K562 (cell line): ENCODE data around the gene PDK1. TPM values are rescaled to one million over a fixed set of nuclear protein-coding genes. Genes with fewer than 3 reads are reported as not detected.
A peak's percentile ranks its signal among the peaks of the same experiment; 100 is the strongest.

Experiments
- BHLHE40 ChIP-seq: IDR thresholded peaks from 2 replicates; pipeline ENCODE4 v1.6.1; 2011; ENCODE audit warnings: low read length, improper control_type of control experiment
- EGR1 ChIP-seq: fragments of 450-650 bp; conservative IDR thresholded peaks from 2 replicates; pipeline ENCODE4 v1.6.1; 2017; ENCODE audit warnings: mild to moderate bottlenecking
- FOXA1 ChIP-seq: fragments of 450-650 bp; IDR thresholded peaks from 2 replicates; pipeline ENCODE4 v1.6.1; 2016; ENCODE audit warnings: mild to moderate bottlenecking, borderline replicate concordance
- FOXM1 ChIP-seq, 2 experiments: fragments of 450-650 bp in 1 of 2; sonication (generic) in 1 of 2; formaldehyde crosslinking in 1 of 2; IDR thresholded peaks; 2 replicates each; pipeline versions ENCODE4 v1.6.1 to v1.9.0; 2017 to 2022; ENCODE audit warnings: low read depth in 2 of 2, mild to moderate bottlenecking in 2 of 2, missing genetic modification reagents in 1 of 2, moderate library complexity in 1 of 2
- GTF2E2 ChIP-seq: fragments of 200-800 bp; sonication (Bioruptor generic); IDR thresholded peaks from 2 replicates; pipeline ENCODE4 v1.6.1; 2016; ENCODE audit warnings: missing genetic modification characterization, missing compliant biosample characterization
- HDAC3 ChIP-seq: fragments of 450-650 bp; IDR thresholded peaks from 2 replicates; pipeline ENCODE4 v1.6.1; 2018; ENCODE audit warnings: borderline replicate concordance, mild to moderate bottlenecking, moderate library complexity; ENCODE audit not compliant: partially characterized antibody
- JUND ChIP-seq, 2 experiments: IDR thresholded peaks; 2 replicates in 1 of 2; 3 replicates in 1 of 2; pipeline ENCODE4 v1.6.1; 2011; ENCODE audit warnings: borderline replicate concordance in 2 of 2, low read depth in 2 of 2, low read length in 2 of 2, improper control_type of control experiment in 1 of 2, missing biosample characterization in 1 of 2, missing genetic modification characterization in 1 of 2, missing genetic modification reagents in 1 of 2
- NELFE ChIP-seq: IDR thresholded peaks from 2 replicates; pipeline ENCODE4 v1.6.1; 2011; ENCODE audit warnings: mild to moderate bottlenecking; ENCODE audit not compliant: insufficient read depth, insufficient read length
- RBM14 ChIP-seq: fragments of 200-400 bp; formaldehyde crosslinking; IDR thresholded peaks from 2 replicates; pipeline ENCODE4 v1.6.1; 2018; ENCODE audit warnings: low read depth, mild to moderate bottlenecking, low read length, moderate library complexity, borderline replicate concordance; ENCODE audit not compliant: insufficient read depth
- RBM25 ChIP-seq: fragments of 200-400 bp; formaldehyde crosslinking; IDR thresholded peaks from 2 replicates; pipeline ENCODE4 v1.6.1; 2018; ENCODE audit warnings: low read length, low read depth, moderate library complexity; ENCODE audit not compliant: severe bottlenecking
- SRF ChIP-seq, 2 experiments: fragments of 250-450, 450-650 bp in 1 of 2; sonication (Bioruptor Pico) in 1 of 2; sonication (generic) in 1 of 2; formaldehyde crosslinking; IDR thresholded peaks; 2 replicates each; pipeline versions ENCODE4 v1.5.0 to v1.5.1; 2020 to 2022; ENCODE audit warnings: mild to moderate bottlenecking in 1 of 2, missing genetic modification reagents in 1 of 2
- TAF1 ChIP-seq: IDR thresholded peaks from 2 replicates; pipeline ENCODE4 v1.6.1; 2011; ENCODE audit warnings: mild to moderate bottlenecking, low read length, moderate library complexity; ENCODE audit not compliant: insufficient read depth, control insufficient read depth, severe bottlenecking; ENCODE audit errors: extremely low read depth
- ZNF274 ChIP-seq: IDR thresholded peaks from 2 replicates; pipeline ENCODE4 v1.6.1; 2011; ENCODE audit warnings: low read depth, mild to moderate bottlenecking, low read length, moderate library complexity, borderline replicate concordance
- polyA plus RNA-seq, 8 experiments: library from polyadenylated mRNA; depleted of rRNA in 4 of 8; stranded (reverse) in 5 of 8; unstranded in 3 of 8; fragments of >200 nt; fragmentation: Nextera tagmentation in 2 of 8; fragmentation: Illumina TruSeq in 1 of 8; extraction: Ambion mirVana in 2 of 8; extraction: Trizol in 1 of 8; gene quantifications; 2 replicates each; pipeline versions ENCODE4 v1.2.1 to v1.2.3, GENCODE V29; 2011 to 2014; ENCODE audit warnings: inconsistent platforms in 1 of 8, missing spikeins in 1 of 8
- total RNA-seq, 7 experiments: library from RNA; depleted of rRNA in 6 of 7; stranded (reverse); fragments of >200 nt in 6 of 7; fragmentation: Illumina TruSeq in 2 of 7; extraction: Trizol in 2 of 7; gene quantifications; 2 replicates each; pipeline versions ENCODE4 v1.2.1 to v1.2.3, GENCODE V29; 2011 to 2021; ENCODE audit warnings: low replicate concordance in 1 of 7
- TF ChIP-seq, protein P1 (sequence below): fragments of 450-650 bp; conservative IDR thresholded peaks from 2 replicates; pipeline ENCODE4 v1.6.1; 2016; ENCODE audit warnings: missing genetic modification characterization, low read depth, mild to moderate bottlenecking, missing compliant biosample characterization, moderate library complexity
- TF ChIP-seq, protein P2 (sequence below), 2 experiments: fragments of 150-350 bp in 1 of 2; IDR thresholded peaks; 2 replicates each; pipeline ENCODE4 v1.6.1; 2012 to 2016; ENCODE audit warnings: low read depth in 2 of 2, low read length in 2 of 2, mild to moderate bottlenecking in 1 of 2, moderate library complexity in 1 of 2
- TF ChIP-seq, protein P3 (sequence below): fragments of 250-450 bp; sonication (Bioruptor Pico); IDR thresholded peaks from 2 replicates; pipeline ENCODE4 v1.5.0; 2021; ENCODE audit warnings: mild to moderate bottlenecking, borderline replicate concordance
- TF ChIP-seq, protein P4 (sequence below): fragments of 250-450 bp; sonication (Bioruptor Pico); IDR thresholded peaks from 2 replicates; pipeline ENCODE4 v1.6.1; 2021; ENCODE audit warnings: mild to moderate bottlenecking

PDK1 gene
- total and polyA plus RNA-seq, 9 of the 15 experiments (the other 6 are each of a cell fraction or from before 2014, with no cell fraction given) = 3.5 to 176 (median 13.9) TPM

DNA sequence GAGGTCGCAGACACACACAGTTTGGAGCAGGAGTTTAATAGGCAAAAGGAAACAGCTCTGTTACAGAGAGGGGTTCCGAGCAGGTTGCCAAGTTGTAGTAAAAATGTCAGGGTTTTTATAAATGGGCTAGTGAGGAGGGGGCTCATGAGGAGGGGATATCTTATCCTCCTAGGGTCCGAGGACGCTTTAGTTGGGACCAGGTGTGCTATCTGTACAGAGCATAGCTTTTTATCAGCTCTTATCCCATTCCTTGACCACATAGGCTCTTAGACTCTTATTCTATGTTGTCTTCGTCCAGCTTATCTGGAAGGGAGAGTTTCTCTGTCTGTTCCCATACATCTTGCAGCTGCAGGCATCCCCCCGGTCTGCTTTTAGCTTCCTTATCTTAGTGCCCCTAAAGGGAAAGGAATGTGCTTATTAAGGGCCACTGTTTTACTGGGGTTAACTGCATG, 44.7 kb downstream of the PDK1 start (continued):
- no peak for TF ChIP-seq NELFE
- peak; percentile 94 for TF ChIP-seq HDAC3
- TF ChIP-seq ZNF274 = peak; percentile 67; the same call in 1 of the 2 replicates
- peak; percentile 22 for TF ChIP-seq TAF1
- TF ChIP-seq GTF2E2 (tag) = no peak
- TF ChIP-seq FOXA1 = no peak
- TF ChIP-seq FOXM1 (IDR thresholded peaks at IDR 0.05; ENCODE audit: low read depth) = peak; percentile 90
- no peak for TF ChIP-seq FOXM1 (CRISPR knock-in tag; IDR thresholded peaks at IDR 0.05; ENCODE audit: low read depth)
- TF ChIP-seq, protein P1, sequence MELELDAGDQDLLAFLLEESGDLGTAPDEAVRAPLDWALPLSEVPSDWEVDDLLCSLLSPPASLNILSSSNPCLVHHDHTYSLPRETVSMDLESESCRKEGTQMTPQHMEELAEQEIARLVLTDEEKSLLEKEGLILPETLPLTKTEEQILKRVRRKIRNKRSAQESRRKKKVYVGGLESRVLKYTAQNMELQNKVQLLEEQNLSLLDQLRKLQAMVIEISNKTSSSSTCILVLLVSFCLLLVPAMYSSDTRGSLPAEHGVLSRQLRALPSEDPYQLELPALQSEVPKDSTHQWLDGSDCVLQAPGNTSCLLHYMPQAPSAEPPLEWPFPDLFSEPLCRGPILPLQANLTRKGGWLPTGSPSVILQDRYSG (tag) = 0 out of 2 replicates have a peak, but pooled peaks have one; percentile 38
- TF ChIP-seq, protein P2, sequence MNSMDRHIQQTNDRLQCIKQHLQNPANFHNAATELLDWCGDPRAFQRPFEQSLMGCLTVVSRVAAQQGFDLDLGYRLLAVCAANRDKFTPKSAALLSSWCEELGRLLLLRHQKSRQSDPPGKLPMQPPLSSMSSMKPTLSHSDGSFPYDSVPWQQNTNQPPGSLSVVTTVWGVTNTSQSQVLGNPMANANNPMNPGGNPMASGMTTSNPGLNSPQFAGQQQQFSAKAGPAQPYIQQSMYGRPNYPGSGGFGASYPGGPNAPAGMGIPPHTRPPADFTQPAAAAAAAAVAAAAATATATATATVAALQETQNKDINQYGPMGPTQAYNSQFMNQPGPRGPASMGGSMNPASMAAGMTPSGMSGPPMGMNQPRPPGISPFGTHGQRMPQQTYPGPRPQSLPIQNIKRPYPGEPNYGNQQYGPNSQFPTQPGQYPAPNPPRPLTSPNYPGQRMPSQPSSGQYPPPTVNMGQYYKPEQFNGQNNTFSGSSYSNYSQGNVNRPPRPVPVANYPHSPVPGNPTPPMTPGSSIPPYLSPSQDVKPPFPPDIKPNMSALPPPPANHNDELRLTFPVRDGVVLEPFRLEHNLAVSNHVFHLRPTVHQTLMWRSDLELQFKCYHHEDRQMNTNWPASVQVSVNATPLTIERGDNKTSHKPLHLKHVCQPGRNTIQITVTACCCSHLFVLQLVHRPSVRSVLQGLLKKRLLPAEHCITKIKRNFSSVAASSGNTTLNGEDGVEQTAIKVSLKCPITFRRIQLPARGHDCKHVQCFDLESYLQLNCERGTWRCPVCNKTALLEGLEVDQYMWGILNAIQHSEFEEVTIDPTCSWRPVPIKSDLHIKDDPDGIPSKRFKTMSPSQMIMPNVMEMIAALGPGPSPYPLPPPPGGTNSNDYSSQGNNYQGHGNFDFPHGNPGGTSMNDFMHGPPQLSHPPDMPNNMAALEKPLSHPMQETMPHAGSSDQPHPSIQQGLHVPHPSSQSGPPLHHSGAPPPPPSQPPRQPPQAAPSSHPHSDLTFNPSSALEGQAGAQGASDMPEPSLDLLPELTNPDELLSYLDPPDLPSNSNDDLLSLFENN (IDR thresholded peaks at IDR 0.05; ENCODE audit: low read depth in 2 of 2, low read length in 2 of 2) = peak in 1 of 2 experiments; percentile 85; a peak in 2 of 4 replicates
- TF ChIP-seq, protein P3, sequence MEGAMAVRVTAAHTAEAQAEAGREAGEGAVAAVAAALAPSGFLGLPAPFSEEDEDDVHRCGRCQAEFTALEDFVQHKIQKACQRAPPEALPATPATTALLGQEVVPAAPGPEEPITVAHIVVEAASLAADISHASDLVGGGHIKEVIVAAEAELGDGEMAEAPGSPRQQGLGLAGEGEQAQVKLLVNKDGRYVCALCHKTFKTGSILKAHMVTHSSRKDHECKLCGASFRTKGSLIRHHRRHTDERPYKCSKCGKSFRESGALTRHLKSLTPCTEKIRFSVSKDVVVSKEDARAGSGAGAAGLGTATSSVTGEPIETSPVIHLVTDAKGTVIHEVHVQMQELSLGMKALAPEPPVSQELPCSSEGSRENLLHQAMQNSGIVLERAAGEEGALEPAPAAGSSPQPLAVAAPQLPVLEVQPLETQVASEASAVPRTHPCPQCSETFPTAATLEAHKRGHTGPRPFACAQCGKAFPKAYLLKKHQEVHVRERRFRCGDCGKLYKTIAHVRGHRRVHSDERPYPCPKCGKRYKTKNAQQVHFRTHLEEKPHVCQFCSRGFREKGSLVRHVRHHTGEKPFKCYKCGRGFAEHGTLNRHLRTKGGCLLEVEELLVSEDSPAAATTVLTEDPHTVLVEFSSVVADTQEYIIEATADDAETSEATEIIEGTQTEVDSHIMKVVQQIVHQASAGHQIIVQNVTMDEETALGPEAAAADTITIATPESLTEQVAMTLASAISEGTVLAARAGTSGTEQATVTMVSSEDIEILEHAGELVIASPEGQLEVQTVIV (CRISPR knock-in tag) = no peak
- TF ChIP-seq BHLHE40 = peak; percentile 30; the same call in 1 of the 2 replicates
- TF ChIP-seq, protein P4, sequence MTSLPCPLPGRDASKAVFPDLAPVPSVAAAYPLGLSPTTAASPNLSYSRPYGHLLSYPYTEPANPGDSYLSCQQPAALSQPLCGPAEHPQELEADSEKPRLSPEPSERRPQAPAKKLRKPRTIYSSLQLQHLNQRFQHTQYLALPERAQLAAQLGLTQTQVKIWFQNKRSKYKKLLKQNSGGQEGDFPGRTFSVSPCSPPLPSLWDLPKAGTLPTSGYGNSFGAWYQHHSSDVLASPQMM (CRISPR knock-in tag) = no peak
- no peak for TF ChIP-seq RBM14
- TF ChIP-seq EGR1 = peak; percentile 14; the same call in 1 of the 2 replicates
- TF ChIP-seq JUND (IDR thresholded peaks at IDR 0.05; ENCODE audit: borderline replicate concordance, low read depth, low read length) = peak; percentile 32; the same call in 1 of the 2 replicates
- TF ChIP-seq JUND (tag; IDR thresholded peaks at IDR 0.05; ENCODE audit: borderline replicate concordance, low read depth, low read length) = peak; percentile 30; the same call in 1 of the 3 replicates
- TF ChIP-seq RBM25 = no peak
- no peak for TF ChIP-seq SRF (CRISPR knock-in tag; IDR thresholded peaks at IDR 0.05)
